Neuronal stem cell (in vitro differentiated cells): ENCODE results near the gene TREML4.

Experiments used
- DNase-seq: peaks from one replicate; pipeline ENCODE4 v3.0.0-alpha.2; 2013; ENCODE audit warnings: low spot score
- H2AFZ ChIP-seq: one replicate; pipeline ENCODE4 v1.6.1; 2013; ENCODE audit warnings: mild to moderate bottlenecking, low read length, inconsistent platforms
- H2AK5ac ChIP-seq: 2 replicates; pipeline ENCODE4 v1.6.1; 2013; ENCODE audit warnings: low read depth, mild to moderate bottlenecking, inconsistent platforms, low read length, moderate library complexity, mixed read lengths
- H2BK120ac ChIP-seq: 2 replicates; pipeline ENCODE4 v1.6.1; 2013; ENCODE audit warnings: low read depth, mild to moderate bottlenecking, inconsistent platforms, low read length, moderate library complexity, mixed read lengths
- H2BK12ac ChIP-seq: one replicate; pipeline ENCODE4 v1.6.1; 2013; ENCODE audit warnings: low read length, inconsistent platforms
- H2BK15ac ChIP-seq: 2 replicates; pipeline ENCODE4 v1.6.1; 2013; ENCODE audit warnings: mild to moderate bottlenecking, low read length, inconsistent platforms, mixed read lengths
- H2BK5ac ChIP-seq: one replicate; pipeline ENCODE4 v1.6.1; 2013; ENCODE audit warnings: inconsistent platforms, mild to moderate bottlenecking, low read length, moderate library complexity
- H3K14ac ChIP-seq: one replicate; pipeline ENCODE4 v1.6.1; 2013; ENCODE audit warnings: low read length, inconsistent platforms
- H3K18ac ChIP-seq: 2 replicates; pipeline ENCODE4 v1.6.1; 2013; ENCODE audit warnings: low read length, inconsistent platforms
- H3K23ac ChIP-seq: 2 replicates; pipeline ENCODE4 v1.6.1; 2013; ENCODE audit warnings: low read depth, mild to moderate bottlenecking, mixed read lengths, low read length, inconsistent platforms; ENCODE audit not compliant: poor library complexity
- H3K27ac ChIP-seq: replicated peaks from 3 replicates; pipeline ENCODE4 v1.5.1; 2013; ENCODE audit warnings: low read length, inconsistent platforms
- H3K27me3 ChIP-seq, 3 experiments: 2 replicates each; pipeline ENCODE4 v1.6.1; 2013; ENCODE audit warnings: low read length in 3 of 3, mild to moderate bottlenecking in 2 of 3, inconsistent platforms in 1 of 3, low read depth in 1 of 3, mixed read lengths in 1 of 3, moderate library complexity in 1 of 3; ENCODE audit not compliant: control insufficient read depth in 3 of 3, insufficient read depth in 3 of 3
- H3K36me3 ChIP-seq, 2 donors: replicated peaks in 1 of 2; 2 replicates each; pipeline ENCODE4 v1.6.1; 2013; ENCODE audit warnings: low read length in 2 of 2; ENCODE audit not compliant: control insufficient read depth in 2 of 2, insufficient read depth in 2 of 2
- H3K4ac ChIP-seq: 2 replicates; pipeline ENCODE4 v1.6.1; 2013; ENCODE audit warnings: inconsistent platforms, mild to moderate bottlenecking, low read length, moderate library complexity
- H3K4me1 ChIP-seq, 2 donors: 1 replicate in 1 of 2; 2 replicates in 1 of 2; pipeline ENCODE4 v1.6.1; 2013; ENCODE audit warnings: low read length in 2 of 2, low read depth in 1 of 2; ENCODE audit not compliant: control insufficient read depth in 2 of 2, insufficient read depth in 1 of 2
- H3K4me2 ChIP-seq: one replicate; pipeline ENCODE4 v1.6.1; 2013; ENCODE audit warnings: mild to moderate bottlenecking, low read length, inconsistent platforms; ENCODE audit not compliant: insufficient read depth, poor library complexity, severe bottlenecking
- H3K4me3 ChIP-seq, 2 donors: 2 replicates each; pipeline ENCODE4 v1.5.1; 2013; ENCODE audit warnings: low read length in 2 of 2, mild to moderate bottlenecking in 2 of 2, inconsistent platforms in 1 of 2, moderate library complexity in 1 of 2
- H3K79me1 ChIP-seq: one replicate; pipeline ENCODE4 v1.6.1; 2013; ENCODE audit warnings: low read depth, mild to moderate bottlenecking, inconsistent platforms, low read length, moderate library complexity
- H3K9ac ChIP-seq: one replicate; pipeline ENCODE4 v1.6.1; 2013; ENCODE audit warnings: mild to moderate bottlenecking, low read depth, low read length, inconsistent platforms; ENCODE audit not compliant: poor library complexity
- H3K9me3 ChIP-seq, 2 donors: replicated peaks in 1 of 2; 2 replicates each; pipeline versions ENCODE3 to v1.6.1; 2013; ENCODE audit warnings: low read length in 2 of 2, mild to moderate bottlenecking in 2 of 2, inconsistent platforms in 1 of 2, low read depth in 1 of 2, mixed read lengths in 1 of 2, moderate library complexity in 1 of 2; ENCODE audit not compliant: control insufficient read depth in 2 of 2, insufficient read depth in 1 of 2
- H4K8ac ChIP-seq: one replicate; pipeline ENCODE4 v1.6.1; 2013; ENCODE audit warnings: low read depth, mild to moderate bottlenecking, inconsistent platforms, low read length, moderate library complexity
- H4K91ac ChIP-seq: one replicate; pipeline ENCODE4 v1.6.1; 2013; ENCODE audit warnings: low read length, low read depth, mild to moderate bottlenecking, inconsistent platforms; ENCODE audit not compliant: poor library complexity
- WGBS, 2 donors: extraction: QIAGEN DNeasy Blood & Tissue Kit; methylation state at CpG; one replicate each; pipeline ENCODE4 v1.1.7; 2013; ENCODE audit warnings: missing lambda C conversion rate in 2 of 2, mixed read lengths in 1 of 2; ENCODE audit not compliant: insufficient read length in 2 of 2, insufficient replicate concordance in 1 of 2; ENCODE audit errors: extremely low coverage in 2 of 2; 5-methylcytosine and 5-hydroxymethylcytosine counted together

TREML4 gene

GRCh38 chr6:41272591-41273240 is 44.6 kb downstream of the TREML4 start:
- H3K14ac ChIP-seq = no peak overlapping the region
- WGBS, 2 donors = no CpG with 5 or more reads among the region's 5 CpGs
- H2BK120ac ChIP-seq = no peak overlapping the region
- no peak overlapping the region for H2BK12ac ChIP-seq
- H3K79me1 ChIP-seq = no peaks in the 10 kb centered on the region
- no peak overlapping the region for H3K9ac ChIP-seq
- no peak overlapping the region for H4K8ac ChIP-seq
- H4K91ac ChIP-seq = no peak overlapping the region
- H2BK15ac ChIP-seq = no peak overlapping the region
- no peak overlapping the region for H2AFZ ChIP-seq
- H3K27me3 ChIP-seq = peaks cover 0 to 16% (median 0%) of the 10 kb centered on the region in 3 experiments
- H2BK5ac ChIP-seq = no peak overlapping the region
- no peak overlapping the region for H2AK5ac ChIP-seq
- no peaks in the 10 kb centered on the region for H3K9me3 ChIP-seq
- H3K36me3 ChIP-seq = no peaks in the 10 kb centered on the region
- H3K4me2 ChIP-seq = no peak overlapping the region
- no peaks in the 10 kb centered on the region for H3K4me1 ChIP-seq
- no peak overlapping the region for H3K18ac ChIP-seq
- no peak overlapping the region for H3K27ac ChIP-seq
- H3K4me3 ChIP-seq = no peak overlapping the region
- no peak for DNase-seq
- H3K23ac ChIP-seq = no peak overlapping the region
- H3K4ac ChIP-seq = no peak overlapping the region

GRCh38 chr6:41273714-41274113 is 45.6 kb downstream of the TREML4 start:
- Histone ChIP-seq H3K9me3 (no peaks in the 10 kb centered on the region), H3K27ac (no peak overlapping the region), H3K9ac (no peak overlapping the region), H3K14ac (no peak overlapping the region), H2AFZ (no peak overlapping the region), H4K8ac (no peak overlapping the region), H2BK5ac (no peak overlapping the region), H3K4me2 (no peak overlapping the region), H2BK15ac (no peak overlapping the region), H3K36me3 (no peaks in the 10 kb centered on the region), H3K4ac (no peak overlapping the region), H3K4me1 (no peaks in the 10 kb centered on the region), H3K79me1 (no peaks in the 10 kb centered on the region), H2BK12ac (no peak overlapping the region), H2AK5ac (no peak overlapping the region), H2BK120ac (no peak overlapping the region), H3K4me3 (no peak overlapping the region), H3K18ac (peak overlapping the region; percentile 21), H4K91ac (no peak overlapping the region), H3K27me3 (peaks cover 0 to 16% (median 0%) of the 10 kb centered on the region in 3 experiments), H3K23ac (no peak overlapping the region)
- no CpG with 5 or more reads among the region's 5 CpGs for WGBS, 2 donors
- no peak for DNase-seq

GRCh38 chr6:41274256-41274655 is 46.1 kb downstream of the TREML4 start:
- H4K8ac ChIP-seq = no peak overlapping the region
- H2BK120ac ChIP-seq = no peak overlapping the region
- no peak overlapping the region for H2BK15ac ChIP-seq
- no peak overlapping the region for H3K4ac ChIP-seq
- H3K36me3 ChIP-seq = no peaks in the 10 kb centered on the region
- no peak overlapping the region for H4K91ac ChIP-seq
- no peak overlapping the region for H3K18ac ChIP-seq
- no peaks in the 10 kb centered on the region for H3K79me1 ChIP-seq
- no peak overlapping the region for H3K9ac ChIP-seq
- no peak overlapping the region for H3K27ac ChIP-seq
- H2AFZ ChIP-seq = no peak overlapping the region
- H3K4me3 ChIP-seq = no peak overlapping the region
- no peak overlapping the region for H3K14ac ChIP-seq
- no peak overlapping the region for H2AK5ac ChIP-seq
- H3K4me2 ChIP-seq = no peak overlapping the region
- H3K9me3 ChIP-seq = no peaks in the 10 kb centered on the region
- DNase-seq = no peak
- no peaks in the 10 kb centered on the region for H3K4me1 ChIP-seq
- no peak overlapping the region for H2BK5ac ChIP-seq
- no peak overlapping the region for H2BK12ac ChIP-seq
- WGBS, 2 donors = no CpG with 5 or more reads among the region's 2 CpGs
- no peak overlapping the region for H3K23ac ChIP-seq
- H3K27me3 ChIP-seq = peaks cover 0 to 16% (median 0%) of the 10 kb centered on the region in 3 experiments

- no peak overlapping the region for H3K23ac ChIP-seq
- H3K9ac ChIP-seq = no peak overlapping the region
These were observed 47.3 kb downstream of the TREML4 start for GRCh38 chr6:41275489-41275888.

More at GRCh38 chr6:41275489-41275888, 47.3 kb downstream of the TREML4 start:
- no peaks in the 10 kb centered on the region for H3K79me1 ChIP-seq
- H3K27me3 ChIP-seq = peaks cover 0 to 16% (median 0%) of the 10 kb centered on the region in 3 experiments
- no peak overlapping the region for H3K4me3 ChIP-seq
- no peak overlapping the region for H2BK120ac ChIP-seq
- no peaks in the 10 kb centered on the region for H3K4me1 ChIP-seq
- no peak for DNase-seq
- no peak overlapping the region for H2BK5ac ChIP-seq
- no peak overlapping the region for H3K4ac ChIP-seq
- no peak overlapping the region for H4K91ac ChIP-seq
- H2AK5ac ChIP-seq = no peak overlapping the region
- no peaks in the 10 kb centered on the region for H3K36me3 ChIP-seq
- no CpG with 5 or more reads among the region's 4 CpGs for WGBS, 2 donors
- no peak overlapping the region for H3K18ac ChIP-seq
- no peak overlapping the region for H4K8ac ChIP-seq
- no peak overlapping the region for H3K14ac ChIP-seq
- H3K27ac ChIP-seq = no peak overlapping the region
- H2AFZ ChIP-seq = no peak overlapping the region
- no peak overlapping the region for H2BK12ac ChIP-seq
- no peaks in the 10 kb centered on the region for H3K9me3 ChIP-seq
- H3K4me2 ChIP-seq = no peak overlapping the region
- H2BK15ac ChIP-seq = no peak overlapping the region
